ENCODE data around the gene RWDD4.
A peak's percentile ranks its signal among the peaks of the same experiment; 100 is the strongest.

RWDD4 gene

GRCh38 chr4:183659029-183659871 is at the start of gene RWDD4, which contains the start of gene TRAPPC11:
Gene RWDD4, minus strand, starts transcription at chr4:183659185. Its CDS starts 233 bp downstream, at chr4:183658952.
Gene TRAPPC11, plus strand, starts transcription at chr4:183659293. Its CDS starts 4,575 bp downstream, at chr4:183663868.
- H3K27ac ChIP-seq: peak within 1 kb of the TSS; percentile 59
- TF ChIP-seq CTCF (IDR thresholded peaks at IDR 0.05) (peak; percentile 27), ZFX (IDR thresholded peaks at IDR 0.05; ENCODE audit: borderline replicate concordance) (no peak)

GRCh38 chr4:183702492-183702891 is 43.5 kb upstream of the RWDD4 start:
- TF ChIP-seq ZFX (IDR thresholded peaks at IDR 0.05; ENCODE audit: borderline replicate concordance): no peak
- no peak for TF ChIP-seq CTCF (IDR thresholded peaks at IDR 0.05)
- H3K27ac ChIP-seq: no peak overlapping the region

- TF ChIP-seq ZFX (IDR thresholded peaks at IDR 0.05; ENCODE audit: borderline replicate concordance) (no peak), CTCF (IDR thresholded peaks at IDR 0.05) (no peak)
- H3K27ac ChIP-seq: no peak overlapping the region
Observed at GRCh38 chr4:183700407-183700806, 41.4 kb upstream of the RWDD4 start.

GRCh38 chr4:183698909-183699308 is 39.9 kb upstream of the RWDD4 start:
- H3K27ac ChIP-seq: no peak overlapping the region
- no peak for TF ChIP-seq ZFX (IDR thresholded peaks at IDR 0.05; ENCODE audit: borderline replicate concordance)
- no peak for TF ChIP-seq CTCF (IDR thresholded peaks at IDR 0.05)

- TF ChIP-seq ZFX (IDR thresholded peaks at IDR 0.05; ENCODE audit: borderline replicate concordance) (no peak), CTCF (IDR thresholded peaks at IDR 0.05) (no peak)
Observed at GRCh38 chr4:183691897-183692296, 32.9 kb upstream of the RWDD4 start.

GRCh38 chr4:183691006-183691405 is 32.0 kb upstream of the RWDD4 start:
- no peak overlapping the region for H3K27ac ChIP-seq
- TF ChIP-seq ZFX (IDR thresholded peaks at IDR 0.05; ENCODE audit: borderline replicate concordance): no peak
- TF ChIP-seq CTCF (IDR thresholded peaks at IDR 0.05): no peak

More at GRCh38 chr4:183691897-183692296, 32.9 kb upstream of the RWDD4 start:
- no peak overlapping the region for H3K27ac ChIP-seq

GRCh38 chr4:183688216-183688615 is 29.2 kb upstream of the RWDD4 start:
- no peak for TF ChIP-seq ZFX (IDR thresholded peaks at IDR 0.05; ENCODE audit: borderline replicate concordance)
- TF ChIP-seq CTCF (IDR thresholded peaks at IDR 0.05): no peak
- no peak overlapping the region for H3K27ac ChIP-seq

Data from 22Rv1 (cell line).